Measurements from ENCODE around the gene SERPINE3.

DNA sequence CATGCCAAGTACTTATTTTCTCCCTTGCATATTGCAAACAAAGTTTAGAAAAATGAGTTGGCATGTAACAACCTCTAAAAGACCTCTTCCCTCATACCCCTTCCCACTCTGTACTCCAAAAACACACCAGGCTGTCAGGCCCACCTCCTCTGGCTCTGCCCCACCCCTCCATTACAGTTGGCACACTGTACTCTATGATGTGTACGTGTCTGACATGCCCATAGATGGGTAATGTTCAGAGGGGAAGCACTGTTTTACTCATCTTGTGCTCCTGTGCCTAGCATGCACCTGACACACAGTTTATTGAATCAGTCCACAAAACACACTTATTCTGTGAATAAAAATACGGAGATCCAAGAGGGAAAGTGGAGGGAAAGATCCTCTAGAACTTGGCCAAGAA, 45.6 kb downstream of the SERPINE3 start:
- TF ChIP-seq CTCF (IDR thresholded peaks at IDR 0.05): no peak
- no peak for TF ChIP-seq POLR2A (IDR thresholded peaks at IDR 0.05)

Data from testis (tissue), 2 donors.